Measurements from ENCODE around the gene CCL4L2.
"Not testable (repeated sequence)": the region's sequence is repeated elsewhere in the genome, so short reads cannot be mapped to it uniquely, and the experiment has no call there.

DNA sequence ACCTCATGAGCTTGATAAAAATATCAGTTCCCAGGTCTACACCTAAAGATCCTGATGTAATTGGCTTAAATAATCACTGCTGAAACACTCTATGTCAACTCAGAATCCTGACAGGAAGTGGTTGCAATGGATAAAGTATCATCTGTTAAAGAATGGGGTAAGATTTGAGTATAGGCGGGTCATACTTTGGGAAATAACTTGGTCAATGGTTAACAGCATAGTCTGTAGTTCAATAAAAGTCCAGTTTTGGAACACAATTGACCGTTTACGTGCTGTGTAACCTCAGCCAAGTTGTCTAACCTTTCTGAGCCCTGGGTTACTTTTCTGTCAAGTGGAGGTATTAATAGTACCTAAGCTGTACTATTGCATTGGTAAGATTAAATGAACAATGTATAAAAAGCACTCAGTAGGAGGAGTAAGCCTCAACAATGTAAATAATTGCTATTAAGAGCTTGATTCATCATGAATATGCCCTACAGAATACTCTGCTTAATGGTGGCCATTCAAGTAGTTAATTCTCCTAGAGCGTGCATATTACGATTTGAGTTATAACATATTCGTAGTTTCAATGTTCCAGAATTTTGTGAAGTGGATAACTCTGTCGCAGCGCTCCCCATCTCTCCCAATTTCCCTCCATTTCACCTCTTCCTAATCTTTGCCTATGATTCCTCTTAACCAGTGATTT lies 16.6 kb upstream of the CCL4L2 start:
- TF ChIP-seq CHD2 (IDR thresholded peaks at IDR 0.05; ENCODE audit: low read length); RNF2 (IDR thresholded peaks at IDR 0.05; ENCODE audit: borderline replicate concordance, low read depth, low read length, missing control alignments, poor library complexity, severe bottlenecking); TAF1 (IDR thresholded peaks at IDR 0.05; ENCODE audit: low read depth, low read length); POLR2A (IDR thresholded peaks at IDR 0.05; ENCODE audit: control extremely low read depth in 1 of 2, low read depth in 2 of 2, low read length in 2 of 2): not testable (repeated sequence)
- TF ChIP-seq, protein P1, sequence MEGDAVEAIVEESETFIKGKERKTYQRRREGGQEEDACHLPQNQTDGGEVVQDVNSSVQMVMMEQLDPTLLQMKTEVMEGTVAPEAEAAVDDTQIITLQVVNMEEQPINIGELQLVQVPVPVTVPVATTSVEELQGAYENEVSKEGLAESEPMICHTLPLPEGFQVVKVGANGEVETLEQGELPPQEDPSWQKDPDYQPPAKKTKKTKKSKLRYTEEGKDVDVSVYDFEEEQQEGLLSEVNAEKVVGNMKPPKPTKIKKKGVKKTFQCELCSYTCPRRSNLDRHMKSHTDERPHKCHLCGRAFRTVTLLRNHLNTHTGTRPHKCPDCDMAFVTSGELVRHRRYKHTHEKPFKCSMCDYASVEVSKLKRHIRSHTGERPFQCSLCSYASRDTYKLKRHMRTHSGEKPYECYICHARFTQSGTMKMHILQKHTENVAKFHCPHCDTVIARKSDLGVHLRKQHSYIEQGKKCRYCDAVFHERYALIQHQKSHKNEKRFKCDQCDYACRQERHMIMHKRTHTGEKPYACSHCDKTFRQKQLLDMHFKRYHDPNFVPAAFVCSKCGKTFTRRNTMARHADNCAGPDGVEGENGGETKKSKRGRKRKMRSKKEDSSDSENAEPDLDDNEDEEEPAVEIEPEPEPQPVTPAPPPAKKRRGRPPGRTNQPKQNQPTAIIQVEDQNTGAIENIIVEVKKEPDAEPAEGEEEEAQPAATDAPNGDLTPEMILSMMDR (IDR thresholded peaks at IDR 0.05; ENCODE audit: control extremely low read depth in 1 of 3, insufficient read depth in 1 of 3, low read depth in 1 of 3, low read length in 3 of 3): not testable (repeated sequence)

All from H1 (cell line).